GM11168 (cell line): ENCODE measurements around the gene POLR1D.

Experiments used
- in situ Hi-C: fragments of 300-500 bp; cut with MboI; formaldehyde crosslinking; loops from one replicate; pipeline ENCODE4 v1.12.0; 2022; ENCODE audit warnings: low sequenced_read_pairs; ENCODE audit not compliant: unreplicated experiment

The POLR1D gene

DNA sequence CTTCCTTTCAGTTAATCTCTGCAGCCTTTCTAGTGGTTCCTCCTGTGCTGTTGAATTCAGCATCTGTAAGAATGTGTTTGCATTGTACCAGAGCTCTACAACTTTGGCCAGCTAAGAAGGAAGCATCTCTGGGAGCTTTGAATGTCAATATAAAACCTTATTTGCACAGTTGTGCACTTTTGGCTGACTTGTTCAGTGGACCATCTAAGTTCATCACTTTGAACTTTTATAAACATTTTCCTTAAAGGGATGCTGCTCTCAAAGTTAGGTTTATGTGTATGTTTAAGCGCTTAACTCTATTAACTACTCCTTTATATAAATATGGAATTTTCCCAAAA, 15.6 kb downstream of the POLR1D start:
- in situ Hi-C loops = no loop called here

DNA sequence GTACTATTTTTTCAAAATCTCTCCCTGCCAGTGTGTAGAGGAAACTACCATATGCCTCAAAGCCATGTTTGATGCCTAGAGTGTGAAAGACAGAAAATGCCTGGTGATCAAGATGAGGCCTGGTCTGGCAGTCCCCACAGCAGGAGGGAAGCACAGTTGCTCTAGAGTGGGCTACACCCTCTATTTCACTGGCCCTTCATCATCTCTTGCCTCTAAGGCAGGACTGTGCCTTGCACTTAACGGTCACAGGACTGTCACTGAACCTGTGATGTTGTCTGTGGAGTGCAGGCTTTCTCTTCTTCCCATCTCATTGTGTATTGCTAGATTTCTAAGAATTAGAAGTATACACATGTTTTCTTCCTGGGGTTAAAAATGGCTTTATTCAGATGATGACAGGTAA, 16.3 kb downstream of the POLR1D start:
- in situ Hi-C loops = no loop called here

DNA sequence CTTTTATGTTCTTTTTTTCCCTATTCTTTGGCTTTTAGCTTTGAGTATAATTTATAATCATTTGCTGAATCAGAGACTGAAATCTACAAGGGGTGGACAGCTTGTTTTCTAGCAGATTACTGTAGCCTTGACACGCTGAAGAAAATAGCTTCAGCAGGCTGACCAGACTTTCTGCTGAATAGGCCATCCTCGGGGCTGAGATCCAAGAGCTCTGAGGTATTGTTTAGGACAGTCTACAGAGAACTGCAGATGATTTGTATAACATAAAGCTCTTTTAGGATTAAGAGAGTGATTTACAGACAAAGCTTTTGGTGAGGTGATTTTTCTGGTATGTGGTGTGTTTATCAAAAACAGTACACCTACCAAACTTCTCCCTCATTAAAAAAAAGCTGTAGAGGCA, 16.8 kb downstream of the POLR1D start:
- in situ Hi-C loops = no loop called here

DNA sequence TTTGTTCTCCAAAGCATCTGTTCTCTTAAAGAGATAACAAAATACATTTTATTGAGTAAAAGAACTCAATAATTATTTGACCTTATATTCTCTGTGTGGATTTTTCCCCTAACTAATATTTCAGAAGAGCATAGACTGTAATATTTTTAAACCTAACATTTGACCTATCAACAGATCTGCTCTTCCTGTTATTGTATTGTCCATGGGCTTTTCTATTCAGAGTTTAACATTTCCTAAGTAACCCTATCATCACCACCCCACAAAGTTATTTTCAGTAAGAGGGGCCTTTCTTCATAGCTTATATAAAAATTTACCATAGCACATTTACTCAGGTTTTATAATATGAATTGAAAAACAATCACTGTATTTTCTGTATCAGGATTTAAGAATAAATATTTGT, 17.5 kb downstream of the POLR1D start:
- in situ Hi-C loops = no loop called here

DNA sequence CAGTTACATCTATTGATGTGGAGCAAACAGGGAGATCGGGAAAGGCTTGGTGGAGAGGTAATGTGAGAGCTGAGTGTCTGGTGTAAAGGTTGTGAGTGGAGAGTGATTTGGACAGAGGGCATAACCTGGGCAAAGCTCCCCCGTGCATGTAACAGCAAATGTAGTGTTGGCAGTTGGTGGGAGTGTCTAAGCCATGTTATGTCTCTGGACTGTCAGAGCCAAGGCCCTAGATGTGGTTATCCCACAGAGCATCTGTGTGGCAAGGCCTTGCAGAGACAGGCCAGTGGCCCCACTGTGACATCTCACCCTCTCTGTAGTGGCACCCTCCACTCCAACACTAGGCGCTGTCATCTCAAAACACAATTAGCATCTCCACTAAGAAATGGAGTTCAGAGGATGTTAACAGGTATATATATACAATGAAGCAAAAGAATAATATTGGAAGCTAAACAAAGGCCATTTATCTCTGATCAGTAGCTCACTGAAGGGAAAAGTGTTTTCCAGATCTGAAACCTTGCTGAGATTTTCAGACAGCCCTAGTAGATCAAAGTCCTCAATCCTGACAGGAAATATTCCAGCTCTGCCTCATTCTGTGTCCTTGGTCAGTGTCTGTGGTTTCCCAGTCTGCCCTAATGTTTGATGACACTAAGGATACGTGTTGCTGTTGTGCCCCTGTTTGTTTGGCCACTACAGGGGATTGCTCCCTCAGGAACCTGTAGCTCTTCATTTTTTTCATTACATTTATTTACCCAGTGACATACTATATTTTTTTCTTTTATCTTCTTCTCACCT, 20.2 kb downstream of the POLR1D start:
- in situ Hi-C loops = no loop called here

DNA sequence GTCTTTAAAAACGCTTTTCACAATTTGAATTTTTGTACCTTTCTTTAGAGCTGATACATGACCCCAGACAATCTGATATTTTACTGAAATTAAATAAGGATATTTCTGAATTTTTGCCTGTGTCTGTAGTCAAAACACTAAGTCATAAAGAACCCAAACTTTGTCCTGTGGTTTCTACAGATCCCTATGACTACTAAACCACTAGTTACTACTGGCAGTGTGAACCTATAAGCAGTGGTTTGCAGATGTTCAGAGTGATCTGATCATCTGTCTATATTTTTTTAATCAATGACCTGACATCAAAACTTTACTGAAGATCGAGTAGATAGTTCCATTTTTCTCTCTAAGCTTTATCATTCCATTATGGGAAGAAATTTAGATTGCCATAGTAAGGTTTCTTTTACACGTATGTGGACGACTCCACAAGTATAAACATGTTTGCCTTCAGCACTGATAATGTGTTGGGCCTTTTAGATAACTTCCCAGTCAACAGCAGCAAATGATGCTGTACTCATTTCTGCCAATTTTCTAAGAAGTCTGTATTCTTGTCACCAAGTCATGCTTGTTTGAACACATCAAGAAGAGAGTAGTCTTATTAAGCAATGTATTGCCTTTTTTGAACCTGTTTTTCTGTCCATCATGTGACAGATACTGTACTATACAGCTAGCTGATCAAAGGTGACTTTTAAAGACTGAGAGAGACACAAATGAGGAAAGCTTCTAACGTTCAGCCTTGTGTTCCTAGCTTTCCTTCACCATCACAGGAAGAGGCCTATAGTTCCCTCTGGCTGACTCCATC, 21.8 kb downstream of the POLR1D start:
- in situ Hi-C loops = no loop called here

DNA sequence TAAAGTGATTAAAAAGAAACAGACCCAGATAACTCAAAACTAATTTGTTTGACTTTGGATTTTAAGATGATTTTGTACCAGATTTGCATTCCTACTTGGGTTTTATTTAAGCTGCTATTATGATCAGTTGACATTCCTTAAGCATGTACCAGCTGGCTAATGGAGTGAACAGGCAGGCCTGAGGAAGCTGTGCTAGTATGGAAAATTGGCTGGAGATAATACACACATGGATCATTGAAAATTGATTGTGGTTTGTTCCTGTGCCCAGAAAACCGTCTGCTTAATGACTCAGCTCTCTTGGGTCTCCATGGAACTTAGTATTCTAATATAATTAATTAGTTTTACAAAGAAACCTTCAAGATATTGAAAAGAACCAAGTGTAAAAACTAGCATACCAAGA, 22.6 kb downstream of the POLR1D start:
- in situ Hi-C loops = no loop called here

DNA sequence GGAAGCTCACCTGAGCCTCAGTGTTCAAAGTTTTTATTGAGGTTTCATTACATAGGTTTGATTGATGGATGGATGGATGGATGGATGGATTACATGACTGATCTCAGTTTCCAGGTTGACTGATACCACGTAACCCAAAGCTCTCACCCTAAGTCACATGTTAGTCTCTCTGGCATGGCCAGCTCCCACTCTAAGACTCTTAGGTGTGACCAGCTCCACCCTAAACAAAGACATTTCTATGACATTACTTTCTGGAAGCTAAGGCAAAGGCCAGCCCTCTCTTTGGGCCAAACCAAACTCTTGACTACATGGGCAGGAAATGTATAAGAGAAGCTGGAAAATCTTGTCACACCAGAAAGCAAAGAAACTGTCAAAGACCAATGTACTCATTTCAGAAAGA, 28.6 kb downstream of the POLR1D start:
- in situ Hi-C loops = no loop called here

DNA sequence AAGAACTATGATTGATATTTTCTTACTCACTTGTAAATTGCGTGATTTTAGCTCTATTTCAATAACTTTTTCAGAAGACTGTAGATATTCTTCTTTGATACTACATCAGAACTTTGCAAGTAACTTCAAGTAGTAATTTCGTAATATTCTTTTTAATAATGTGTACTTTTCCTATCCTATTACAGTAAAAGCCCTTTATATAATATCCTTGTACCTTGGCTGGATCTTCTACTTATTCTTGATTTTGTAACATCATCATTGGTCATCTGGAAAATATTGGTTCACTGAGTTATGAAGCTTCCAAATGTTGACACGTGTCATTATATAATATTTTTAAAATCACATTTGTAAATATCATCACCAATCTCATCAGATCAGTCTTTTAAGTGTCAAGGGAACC, 32.4 kb downstream of the POLR1D start:
- in situ Hi-C loops = no loop called here

DNA sequence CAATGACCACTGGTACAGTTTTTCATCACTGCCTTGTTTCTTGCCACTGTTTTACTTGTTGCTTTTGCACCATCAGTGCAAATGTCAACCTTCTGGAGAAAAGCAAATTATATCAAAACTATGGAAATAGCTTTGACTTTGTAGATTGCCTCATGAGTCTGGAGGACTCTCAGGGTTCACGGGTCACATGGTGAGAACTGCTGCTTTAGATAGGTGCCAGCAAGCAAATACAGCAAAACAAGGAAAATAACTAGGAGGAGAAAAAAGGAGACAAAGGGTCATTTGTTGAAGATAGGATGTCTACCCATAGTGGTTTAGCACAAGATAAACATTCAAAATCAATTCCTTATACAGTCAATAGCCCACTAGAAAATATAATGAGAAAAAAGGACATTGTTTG, 33.1 kb downstream of the POLR1D start:
- in situ Hi-C loops = no loop called here

DNA sequence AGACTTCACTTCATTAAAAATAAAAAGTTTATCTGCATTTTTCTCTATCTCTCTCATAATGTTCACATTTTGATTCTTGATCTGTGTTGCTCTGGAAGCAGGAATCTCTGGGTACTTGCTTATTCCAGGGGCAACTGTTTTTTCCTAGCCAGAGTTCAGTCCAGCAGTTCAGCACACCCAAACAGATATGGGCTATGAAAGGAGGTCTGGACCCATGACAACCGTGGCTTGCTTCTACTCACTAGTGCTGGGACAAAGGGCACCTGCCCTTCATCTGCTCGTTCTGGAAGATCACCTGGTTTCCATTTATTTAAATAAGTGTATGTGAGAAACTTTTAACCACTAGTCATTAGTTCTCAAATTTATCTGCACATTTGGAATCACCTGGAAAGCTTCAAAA, 36.0 kb downstream of the POLR1D start:
- in situ Hi-C loops = no loop called here

DNA sequence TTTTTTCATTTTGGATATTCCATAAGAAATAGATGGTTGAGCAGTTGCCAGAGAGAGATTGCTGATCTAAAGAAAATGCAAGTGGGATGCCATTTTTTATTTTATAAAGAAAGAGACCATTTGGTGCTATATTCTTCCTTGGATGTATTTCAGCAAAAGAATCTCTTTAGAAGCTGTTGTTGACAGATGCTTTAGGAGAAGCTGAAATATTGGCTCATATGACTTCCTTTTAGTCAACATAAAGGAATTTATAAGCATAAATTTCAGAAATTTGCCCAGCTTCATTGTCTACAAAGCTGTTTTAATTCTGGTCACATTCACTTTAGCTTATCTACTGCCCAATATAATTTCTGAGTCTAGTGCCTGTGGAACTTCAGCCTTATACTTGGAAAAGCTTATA, 36.9 kb downstream of the POLR1D start:
- in situ Hi-C loops = no loop called here

DNA sequence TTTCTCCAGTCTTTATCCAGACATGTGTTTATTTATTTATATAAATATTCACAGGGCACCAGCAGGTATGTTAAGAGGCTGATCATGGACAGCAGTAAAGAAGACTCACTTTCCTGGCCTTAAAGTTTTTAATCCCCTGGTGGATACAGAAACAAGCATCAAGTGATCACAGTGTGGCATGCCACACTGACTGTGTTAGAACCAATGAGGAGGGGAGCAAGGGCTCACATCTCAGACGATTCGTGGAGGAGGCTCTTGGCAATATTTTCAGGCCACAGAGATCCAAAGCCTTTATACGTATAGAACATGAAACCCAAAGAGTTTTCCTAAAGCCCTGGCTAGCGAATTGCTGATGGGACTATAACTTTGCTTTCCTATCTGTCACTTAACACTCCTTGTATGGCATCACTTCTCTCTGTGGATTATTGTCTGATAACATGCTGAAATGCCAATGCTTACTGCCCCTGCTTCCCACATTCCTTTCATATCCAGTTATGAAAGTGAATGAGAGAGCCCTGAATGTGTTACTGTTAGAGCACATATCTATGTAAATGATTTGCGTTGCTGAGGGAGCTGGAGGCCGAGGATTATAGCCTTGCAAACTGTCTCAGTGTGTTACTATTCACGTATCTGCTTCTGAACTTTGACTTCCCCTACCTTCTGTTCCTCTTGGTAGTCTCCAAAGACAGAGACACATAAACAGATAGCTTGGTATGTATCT, 37.6 kb downstream of the POLR1D start:
- in situ Hi-C loops = no loop called here

DNA sequence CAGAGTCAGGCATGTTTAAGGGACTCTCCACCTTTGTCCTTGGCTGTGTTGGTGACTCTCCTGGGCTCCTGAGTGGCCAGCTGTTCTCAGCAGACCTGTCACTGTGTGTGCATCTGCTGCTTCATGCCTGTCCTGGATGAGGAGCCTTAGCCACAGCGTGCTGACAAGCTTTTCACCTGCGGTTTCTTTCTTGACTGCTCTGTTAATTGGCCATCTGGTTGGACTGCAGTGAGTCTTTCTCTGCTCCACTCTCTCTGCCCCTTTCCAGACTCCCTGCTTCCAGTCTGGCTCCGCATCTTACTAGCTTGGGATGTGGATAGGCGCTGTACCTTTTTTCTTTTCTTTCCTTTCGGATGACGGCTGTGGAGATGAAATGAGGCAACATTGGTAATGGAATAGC, 38.8 kb downstream of the POLR1D start:
- in situ Hi-C loops = no loop called here

DNA sequence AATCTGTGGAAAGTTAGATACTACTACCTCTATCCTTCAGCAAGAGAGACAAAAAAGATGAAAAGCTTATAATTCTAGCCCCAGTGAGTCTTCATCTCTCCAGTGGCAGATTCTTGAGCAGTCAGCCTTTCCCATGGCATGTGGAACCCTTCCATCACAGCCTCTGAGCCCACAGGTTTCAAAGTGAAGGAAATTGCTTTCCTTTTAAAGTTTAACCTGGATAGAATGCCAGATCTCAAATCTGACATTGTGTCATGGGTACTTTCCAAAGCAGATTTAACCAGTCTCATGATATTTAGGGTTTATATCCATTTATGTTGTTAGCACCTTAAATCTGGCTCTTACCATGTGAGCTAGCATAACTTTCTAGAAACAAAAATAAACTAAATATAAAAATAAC, 39.3 kb downstream of the POLR1D start:
- in situ Hi-C loops = no loop called here

DNA sequence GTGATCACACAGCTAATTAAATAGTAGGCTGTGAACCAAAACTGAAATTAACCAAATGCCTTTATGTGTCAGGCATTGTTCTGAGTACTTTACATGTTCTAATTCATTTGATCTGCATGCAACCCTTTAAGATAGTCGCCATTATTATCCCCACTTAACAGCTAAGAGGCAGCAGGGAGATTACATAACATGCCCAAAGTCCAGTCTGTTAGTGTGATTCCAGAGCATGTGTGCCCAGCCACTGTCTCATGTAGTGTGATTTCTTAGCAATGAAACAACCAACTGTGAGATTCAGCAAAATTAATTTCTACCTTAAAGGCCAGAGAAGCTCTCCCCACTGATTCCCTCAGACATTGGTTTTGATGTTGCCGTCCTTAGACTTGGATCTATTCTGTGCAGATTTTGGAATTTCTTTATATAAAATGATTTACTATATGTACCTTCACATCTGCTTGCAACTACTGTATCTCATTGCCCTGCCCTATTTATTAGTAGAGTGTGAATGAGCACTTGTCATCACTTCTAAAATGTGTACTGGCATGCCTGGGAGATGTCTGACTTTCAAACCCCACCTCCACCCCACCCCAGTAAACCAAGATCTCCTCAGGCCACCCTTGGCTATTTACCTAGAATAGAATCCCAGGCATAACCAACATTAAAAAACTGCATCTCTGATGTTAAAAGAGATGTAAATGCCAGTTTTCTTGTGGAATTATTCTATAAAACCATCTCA, 41.2 kb downstream of the POLR1D start:
- in situ Hi-C loops = no loop called here

DNA sequence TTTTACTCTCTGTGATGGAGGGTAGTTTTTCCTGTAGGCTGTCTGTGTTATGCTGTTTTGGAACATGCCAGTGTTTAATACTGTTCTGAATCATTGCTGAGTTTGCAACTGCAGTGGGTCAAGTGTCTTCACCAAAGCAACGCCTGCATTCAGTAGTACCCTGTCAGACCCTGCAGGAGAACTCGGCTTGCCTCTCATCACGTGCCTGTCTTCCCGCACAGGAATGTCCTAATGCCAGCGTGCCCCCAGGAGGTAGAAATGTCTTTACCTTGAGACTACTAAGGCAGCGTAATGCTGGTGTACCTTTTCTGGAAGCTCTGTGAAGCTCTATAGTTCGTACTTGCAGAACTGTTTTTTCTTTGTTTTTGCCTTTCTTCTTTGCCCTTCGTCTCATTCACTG, 42.3 kb downstream of the POLR1D start:
- in situ Hi-C loops = no loop called here

DNA sequence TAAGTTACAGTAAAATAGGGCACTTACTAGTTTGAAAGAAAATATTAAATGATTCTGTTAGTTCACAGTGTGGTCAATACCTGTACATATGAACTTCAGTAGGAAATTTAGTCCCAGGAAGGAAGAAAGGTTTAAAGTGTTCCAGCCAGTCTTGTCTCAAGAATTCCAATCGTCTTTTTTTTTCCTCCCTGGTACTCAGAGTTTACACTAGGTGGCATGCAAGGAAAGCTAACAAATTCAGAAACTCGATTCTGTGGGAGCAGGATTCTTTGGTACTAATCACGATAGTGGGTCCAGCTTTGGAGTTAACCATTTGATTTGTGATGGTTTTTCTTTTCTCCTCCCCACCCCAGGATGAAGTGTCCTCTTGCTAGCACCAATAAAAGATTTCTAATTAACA, 43.6 kb downstream of the POLR1D start:
- in situ Hi-C loops = no loop called here

DNA sequence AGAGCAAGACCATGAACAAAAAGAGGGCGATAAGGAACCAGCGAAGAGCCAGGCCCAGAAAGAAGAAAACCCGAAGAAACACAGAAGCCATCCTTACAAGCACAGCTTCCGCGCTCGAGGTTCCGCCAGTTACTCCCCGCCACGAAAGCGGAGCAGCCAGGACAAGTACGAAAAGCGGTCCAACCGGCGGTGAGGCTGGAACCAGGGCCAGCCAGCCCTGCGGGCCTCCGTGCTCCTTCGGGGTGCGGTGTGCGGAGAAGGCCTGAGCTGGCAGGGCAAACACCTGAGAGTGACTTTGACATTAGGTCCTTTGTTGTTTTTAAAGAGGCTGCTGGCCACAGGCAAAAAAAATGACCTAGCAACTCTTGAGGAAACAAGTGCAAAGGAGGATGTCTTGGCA, 44.1 kb downstream of the POLR1D start:
- in situ Hi-C loops = no loop called here

DNA sequence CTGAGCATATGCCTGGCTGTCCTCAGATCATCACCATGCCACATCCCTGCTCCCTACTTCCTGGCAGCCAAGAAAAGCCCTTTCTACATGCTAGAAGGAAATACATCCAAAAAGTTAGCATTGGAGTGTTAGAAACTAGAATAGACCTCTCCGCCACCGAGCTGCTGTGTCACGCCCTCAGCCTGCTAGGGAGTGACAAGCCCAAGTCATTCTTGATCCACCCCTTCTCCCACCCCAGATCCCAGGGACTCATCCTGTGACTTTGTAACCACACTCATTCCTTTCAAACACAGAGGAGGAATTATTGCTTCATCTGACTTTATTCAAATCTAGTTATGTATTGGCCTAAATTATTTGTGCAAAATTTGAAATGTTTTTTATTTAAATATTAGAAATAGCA, 45.3 kb downstream of the POLR1D start:
- in situ Hi-C loops = no loop called here

DNA sequence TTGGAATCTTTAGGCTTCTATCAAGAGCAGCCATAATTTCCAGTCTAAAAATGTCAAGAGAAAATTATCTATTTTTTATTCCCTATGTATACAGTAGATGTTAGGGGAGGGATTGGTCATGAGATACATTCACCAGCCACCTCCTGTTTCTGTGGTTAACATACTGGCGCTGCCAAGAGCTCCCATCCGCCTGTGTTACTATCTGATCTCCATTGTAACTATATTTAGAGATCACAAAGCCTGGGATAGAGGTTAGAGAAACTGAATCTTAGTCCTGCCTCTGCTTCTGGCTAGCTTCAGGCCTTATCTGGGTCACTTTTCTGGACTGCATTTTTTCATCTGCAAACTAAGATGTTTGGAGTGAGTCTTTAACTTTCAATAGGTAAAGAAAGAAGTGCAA, 46.3 kb downstream of the POLR1D start:
- in situ Hi-C loops = no loop called here
